Activated CD8-positive, alpha-beta memory T cell treated with anti-CD3 and anti-CD28 coated beads for 36 hours (primary cell): Measurements from ENCODE around the gene ACTR2. TPM values are rescaled to one million over a fixed set of nuclear protein-coding genes. Genes with fewer than 3 reads are reported as not detected.
"Not testable (repeated sequence)": the region's sequence is repeated elsewhere in the genome, so short reads cannot be mapped to it uniquely, and the experiment has no call there.

Experiments used
- CTCF ChIA-PET: fragments of 350-600 bp; sonication (Branson Sonifier 250); formaldehyde crosslinking; loops from one replicate; lab custom pipeline; 2021; ENCODE audit warnings: antibody characterized with exemption; lab: Charles Lee
- POLR2A ChIA-PET: fragments of 350-600 bp; sonication (Branson Sonifier 250); formaldehyde crosslinking; loops from one replicate; lab custom pipeline; 2021; ENCODE audit warnings: antibody characterized with exemption; lab: Charles Lee
- total RNA-seq, 2 experiments: library from RNA; stranded (reverse); gene quantifications; one replicate each; pipeline ENCODE4 v1.2.3, GENCODE V29; 2021

The ACTR2 gene
- total RNA-seq, 2 experiments from 2014 or later = 305 to 306 TPM

GRCh38 chr2:65220432-65221131, 7.0 kb upstream of the ACTR2 start:
- ChIA-PET CTCF (no interaction called here), POLR2A (no interaction called here)

- CTCF ChIA-PET = interaction anchor here (0.5 kb wide), 1 partner anchor 90 kb away, joined by 5 read pairs; no protein-coding TSS in a partner anchor
- POLR2A ChIA-PET = not testable (repeated sequence)
These were observed 6.4 kb upstream of the ACTR2 start for GRCh38 chr2:65221275-65221674.

GRCh38 chr2:65227020-65227455, 593 bp upstream of the ACTR2 start:
- ChIA-PET POLR2A (interaction anchor here (0.6 to 2.1 kb wide), 10 partner anchors 9 to 1383 kb away, joined by 3 to 18 read pairs (median 5); partner anchors contain the start of genes AFTPH, CEP68, RAB1A and SERTAD2), CTCF (interaction anchor here (0.9 to 1.0 kb wide), 3 partner anchors 11 to 74 kb away, joined by 3 read pairs; no protein-coding TSS in a partner anchor)

GRCh38 chr2:65228263-65228750, 676 bp downstream of the ACTR2 start:
- CTCF ChIA-PET = no interaction called here

GRCh38 chr2:65231121-65231520, 3.5 kb downstream of the ACTR2 start:
- POLR2A ChIA-PET = interaction anchor here (0.6 to 0.9 kb wide), 3 partner anchors 89 to 240 kb away, joined by 3 to 4 read pairs (median 4); no protein-coding TSS in a partner anchor
- CTCF ChIA-PET = no interaction called here

More at GRCh38 chr2:65228263-65228750, 676 bp downstream of the ACTR2 start:
- POLR2A ChIA-PET = interaction anchor here (0.7 to 2.1 kb wide), 3 partner anchors 98 to 704 kb away, joined by 3 to 18 read pairs (median 5); partner anchors contain the start of genes AFTPH, CEP68 and RAB1A

GRCh38 chr2:65231892-65232477, 4.4 kb downstream of the ACTR2 start:
- CTCF ChIA-PET = interaction anchor here (0.9 kb wide), 1 partner anchor 176 kb away, joined by 3 read pairs; no protein-coding TSS in a partner anchor
- POLR2A ChIA-PET = interaction anchor here (0.6 to 1.0 kb wide), 3 partner anchors 100 to 103 kb away, joined by 4 to 7 read pairs (median 4); no protein-coding TSS in a partner anchor

- ChIA-PET CTCF (no interaction called here), POLR2A (interaction anchor here (1.0 kb wide), 1 partner anchor 104 kb away, joined by 7 read pairs; no protein-coding TSS in a partner anchor)
These were observed 5.0 kb downstream of the ACTR2 start for GRCh38 chr2:65232636-65233035.

- CTCF ChIA-PET = no interaction called here
- POLR2A ChIA-PET = no interaction called here
These were observed 13.0 kb downstream of the ACTR2 start for GRCh38 chr2:65240657-65241056.

GRCh38 chr2:65244452-65244851, 16.8 kb downstream of the ACTR2 start:
- POLR2A ChIA-PET = not testable (repeated sequence)
- CTCF ChIA-PET = interaction anchor here (0.6 kb wide), 1 partner anchor 119 kb away, joined by 3 read pairs; no protein-coding TSS in a partner anchor

GRCh38 chr2:65252640-65253039, 25.0 kb downstream of the ACTR2 start:
- ChIA-PET CTCF (no interaction called here), POLR2A (no interaction called here)

GRCh38 chr2:65255356-65255755, 27.7 kb downstream of the ACTR2 start:
- CTCF ChIA-PET = no interaction called here
- POLR2A ChIA-PET = no interaction called here

GRCh38 chr2:65256054-65256453, 28.4 kb downstream of the ACTR2 start:
- POLR2A ChIA-PET = no interaction called here
- CTCF ChIA-PET = no interaction called here

- CTCF ChIA-PET, POLR2A ChIA-PET: not testable (repeated sequence)
These were observed 30.2 kb downstream of the ACTR2 start for GRCh38 chr2:65257866-65258265.

GRCh38 chr2:65261676-65262075, 34.0 kb downstream of the ACTR2 start:
- ChIA-PET CTCF (interaction anchor here (0.5 kb wide), 1 partner anchor 82 kb away, joined by 3 read pairs; no protein-coding TSS in a partner anchor), POLR2A (no interaction called here)

GRCh38 chr2:65263262-65263661, 35.6 kb downstream of the ACTR2 start:
- ChIA-PET POLR2A (no interaction called here), CTCF (interaction anchor here (1.3 to 1.5 kb wide), 2 partner anchors 11 to 290 kb away, joined by 3 to 4 read pairs; no protein-coding TSS in a partner anchor)

GRCh38 chr2:65263986-65264385, 36.4 kb downstream of the ACTR2 start:
- POLR2A ChIA-PET = interaction anchor here (0.7 kb wide), 1 partner anchor 538 kb away, joined by 3 read pairs; no protein-coding TSS in a partner anchor
- CTCF ChIA-PET = interaction anchor here (1.3 to 1.5 kb wide), 2 partner anchors 10 to 289 kb away, joined by 3 to 4 read pairs; no protein-coding TSS in a partner anchor

- ChIA-PET POLR2A (no interaction called here), CTCF (interaction anchor here (0.6 to 1.1 kb wide), 2 partner anchors 15 to 155 kb away, joined by 3 to 4 read pairs; no protein-coding TSS in a partner anchor)
These were observed 37.4 kb downstream of the ACTR2 start for GRCh38 chr2:65264821-65265670.

GRCh38 chr2:65265671-65266045, 38.0 kb downstream of the ACTR2 start:
- ChIA-PET CTCF (interaction anchor here (1.1 kb wide), 1 partner anchor 15 kb away, joined by 3 read pairs; no protein-coding TSS in a partner anchor), POLR2A (no interaction called here)
